Left ventricle myocardium inferior (tissue), 1 donor: ENCODE results near the gene SPTBN4. TPM values are rescaled to one million over a fixed set of nuclear protein-coding genes. Genes with fewer than 3 reads are reported as not detected.
A peak's percentile ranks its signal among the peaks of the same experiment; 100 is the strongest.

Source experiments
- DNase-seq: peaks from one replicate; pipeline ENCODE4 v3.0.0-alpha.2; 2020
- H3K27ac ChIP-seq: fragments of 200-600 bp; replicated peaks from 2 replicates; pipeline ENCODE4 v1.8.0; 2021
- H3K27me3 ChIP-seq: fragments of 200-600 bp; 2 replicates; pipeline ENCODE4 v1.8.0; 2021; ENCODE audit warnings: low read depth
- H3K36me3 ChIP-seq: fragments of 200-600 bp; 2 replicates; pipeline ENCODE4 v1.8.0; 2021
- H3K4me1 ChIP-seq: fragments of 200-600 bp; 2 replicates; pipeline ENCODE4 v1.8.0; 2021
- H3K4me3 ChIP-seq: fragments of 200-600 bp; 2 replicates; pipeline ENCODE4 v1.8.0; 2021; ENCODE audit warnings: mild to moderate bottlenecking, moderate library complexity
- H3K9me3 ChIP-seq: fragments of 200-600 bp; replicated peaks from 2 replicates; pipeline ENCODE4 v1.8.0; 2021
- CTCF ChIP-seq: fragments of 200-600 bp; IDR thresholded peaks from 2 replicates; pipeline ENCODE4 v1.8.0; 2021; ENCODE audit warnings: antibody characterized with exemption, mild to moderate bottlenecking, borderline replicate concordance
- intact Hi-C: fragments of 100-400 bp; cut with micrococcal nuclease; formaldehyde crosslinking; loops from one replicate; pipeline ENCODE4 v1.11.0; 2022
- total RNA-seq: library from RNA; stranded (reverse); fragmentation: NEBNext Ultra II Directional; extraction: Animal tissue kit (Norgen Biotek cat#: 25700); gene quantifications from one replicate; pipeline ENCODE4 v1.2.1, GENCODE V29; 2021
- donor health status: DM: no; HTN: yes; CAD: no; lungs with severe emphysema.

Gene SPTBN4
- total RNA-seq, 1 donor from 2014 or later = 6.1 TPM

GRCh38 chr19:40617961-40618360, 151.2 kb downstream of the SPTBN4 start:
- H3K4me3 ChIP-seq = no peak overlapping the region
- no peaks in the 10 kb centered on the region for H3K9me3 ChIP-seq
- no peak for TF ChIP-seq CTCF
- no peak overlapping the region for H3K27ac ChIP-seq
- intact Hi-C loops = no loop called here
- no peaks in the 10 kb centered on the region for H3K27me3 ChIP-seq
- peaks cover 37% of the 10 kb centered on the region for H3K4me1 ChIP-seq
- DNase-seq = no peak
- H3K36me3 ChIP-seq = peaks cover 67% of the 10 kb centered on the region

GRCh38 chr19:40619333-40620160, 152.7 kb downstream of the SPTBN4 start:
- no peaks in the 10 kb centered on the region for H3K9me3 ChIP-seq
- H3K4me3 ChIP-seq = no peak overlapping the region
- intact Hi-C loops = no loop called here
- no peak for DNase-seq
- peaks cover 83% of the 10 kb centered on the region for H3K36me3 ChIP-seq
- TF ChIP-seq CTCF = no peak
- no peaks in the 10 kb centered on the region for H3K27me3 ChIP-seq
- peak overlapping the region; percentile 82 for H3K27ac ChIP-seq
- peaks cover 23% of the 10 kb centered on the region for H3K4me1 ChIP-seq

GRCh38 chr19:40620161-40620485, 153.3 kb downstream of the SPTBN4 start:
- Histone ChIP-seq H3K4me3 (no peak overlapping the region), H3K9me3 (no peaks in the 10 kb centered on the region), H3K27me3 (no peaks in the 10 kb centered on the region), H3K36me3 (peaks cover 87% of the 10 kb centered on the region), H3K27ac (peak overlapping the region; percentile 82), H3K4me1 (peaks cover 19% of the 10 kb centered on the region)
- TF ChIP-seq CTCF = no peak
- intact Hi-C loops = no loop called here
- no peak for DNase-seq

GRCh38 chr19:40621283-40621682, 154.5 kb downstream of the SPTBN4 start:
- Histone ChIP-seq H3K27ac (no peak overlapping the region), H3K9me3 (no peaks in the 10 kb centered on the region), H3K36me3 (peaks cover 85% of the 10 kb centered on the region), H3K4me3 (no peak overlapping the region), H3K27me3 (no peaks in the 10 kb centered on the region), H3K4me1 (peaks cover 12% of the 10 kb centered on the region)
- TF ChIP-seq CTCF = no peak
- intact Hi-C loops = no loop called here
- no peak for DNase-seq

GRCh38 chr19:40621966-40622772, 155.4 kb downstream of the SPTBN4 start:
- no peak for DNase-seq
- peaks cover 88% of the 10 kb centered on the region for H3K36me3 ChIP-seq
- no peak for TF ChIP-seq CTCF
- H3K27me3 ChIP-seq = no peaks in the 10 kb centered on the region
- H3K4me1 ChIP-seq = peaks cover 12% of the 10 kb centered on the region
- H3K4me3 ChIP-seq = no peak overlapping the region
- H3K27ac ChIP-seq = no peak overlapping the region
- intact Hi-C loops = no loop called here
- no peaks in the 10 kb centered on the region for H3K9me3 ChIP-seq
